HG03442 (cell line): ENCODE measurements around the gene GNG3.
A peak's percentile ranks its signal among the peaks of the same experiment; 100 is the strongest.
"Not testable (repeated sequence)": the region's sequence is repeated elsewhere in the genome, so short reads cannot be mapped to it uniquely, and the experiment has no call there.

Source experiments
- ATAC-seq: cut with Tn5 transposase; IDR thresholded peaks from one replicate; pipeline ENCODE4 v1.9.1; 2021; ENCODE audit warnings: mild to moderate bottlenecking, moderate library complexity; ENCODE audit not compliant: unreplicated experiment

Gene GNG3

DNA sequence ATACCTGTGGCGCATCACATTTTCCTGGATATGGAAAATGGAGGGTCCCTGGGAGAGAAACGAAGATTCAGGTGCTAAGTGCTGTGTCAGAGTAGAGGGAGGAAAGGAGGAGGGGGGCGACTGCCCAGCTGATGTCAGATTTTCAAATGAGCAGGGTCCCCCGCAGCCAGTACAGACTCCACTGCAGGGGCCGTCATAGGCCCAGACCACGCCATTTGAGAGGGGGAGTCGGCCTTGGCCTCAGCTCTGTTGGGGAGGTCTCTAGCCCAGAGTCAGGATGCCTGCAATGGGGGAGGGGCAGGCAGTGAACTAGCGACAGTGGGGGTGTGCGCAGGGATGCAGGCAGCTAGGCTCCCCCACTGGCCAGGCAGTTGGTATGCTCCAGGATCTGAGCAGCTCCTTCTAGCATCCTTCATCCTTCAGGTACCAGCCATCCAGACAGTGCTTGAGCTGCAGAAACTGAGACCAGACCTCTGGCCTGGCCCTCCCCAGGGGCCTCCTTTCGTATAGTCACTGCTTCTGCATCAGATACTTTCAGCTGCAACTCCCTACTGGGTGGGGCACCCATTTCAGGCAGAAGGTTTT, at the start of gene GNG3, which contains the start of gene BSCL2:
TSS of gene GNG3 (plus strand) at position 400 of the 585 bp plus-strand sequence. CDS start 620 bp downstream, outside the sequence.
TSS of gene BSCL2 (minus strand) at position 148 of the 585 bp plus-strand sequence. CDS start 229 bp downstream, outside the sequence.
- ATAC-seq: no peak

DNA sequence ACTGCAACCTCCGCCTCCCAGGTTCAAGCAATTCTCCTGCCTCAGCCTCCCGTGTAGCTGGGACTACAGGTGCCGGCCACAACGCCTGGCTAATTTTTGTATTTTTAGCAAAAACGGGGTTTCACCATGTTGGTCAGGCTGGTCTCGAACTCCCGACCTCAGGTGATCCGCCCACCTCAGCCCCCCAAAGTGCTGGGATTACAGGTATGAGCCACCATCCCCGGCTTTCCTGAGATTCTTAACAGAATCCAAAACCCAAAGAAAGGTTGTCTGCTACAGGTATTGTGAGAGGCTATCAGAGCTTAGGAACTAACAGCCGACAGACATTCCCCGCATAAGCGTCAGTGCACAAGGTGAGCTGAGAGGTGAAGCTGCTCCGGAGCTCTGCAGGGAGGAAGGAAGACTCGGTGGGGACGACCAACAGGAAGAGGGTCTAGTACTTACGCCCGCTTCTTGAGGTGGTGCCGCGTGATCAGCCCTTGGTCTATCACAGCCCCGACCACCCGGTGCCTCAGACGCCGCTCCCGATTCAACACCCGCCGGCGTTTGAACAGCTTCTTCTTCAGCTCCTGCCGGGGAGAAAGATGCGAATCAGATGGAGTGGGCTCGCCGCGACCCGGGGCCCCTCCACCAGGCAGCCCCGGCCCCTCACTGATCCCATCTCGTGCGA, 42.9 kb upstream of the GNG3 start:
- peak; percentile 25 for ATAC-seq

DNA sequence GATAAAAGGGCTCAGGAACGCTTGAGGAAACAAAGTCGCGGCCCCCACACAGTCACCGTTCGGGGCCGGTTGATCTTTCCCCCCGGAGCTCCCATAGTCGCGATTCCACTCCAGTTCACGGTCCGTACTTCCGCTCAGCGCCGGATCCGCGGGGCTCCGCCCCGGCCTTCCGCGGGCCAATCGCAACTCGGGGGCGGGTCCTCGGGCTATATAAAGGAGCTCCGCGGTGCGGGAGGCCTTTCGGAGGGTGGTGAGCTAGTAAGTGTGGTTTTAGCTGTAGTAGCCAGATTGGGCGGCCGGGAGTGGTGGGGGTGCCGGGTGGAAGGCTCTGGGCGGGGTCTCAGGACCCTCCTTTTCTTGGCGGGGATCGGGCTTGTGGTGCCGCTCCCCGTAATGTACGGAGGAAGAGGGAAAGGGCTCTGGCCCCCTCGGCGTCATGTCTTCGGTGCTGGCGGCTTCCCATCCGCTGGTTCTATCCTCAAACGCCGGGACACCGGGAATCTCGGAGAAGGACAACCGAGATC, 42.3 kb upstream of the GNG3 start, which contains the start of the genes C11orf98 and CSKMT:
TSS of gene C11orf98 (minus strand) at position 136 of the 524 bp plus-strand sequence. CDS start at position 95, 41 bp downstream.
TSS of gene CSKMT (plus strand) at position 238 of the 524 bp plus-strand sequence. CDS start 568 bp downstream, outside the sequence.
- peak; percentile 83 for ATAC-seq

DNA sequence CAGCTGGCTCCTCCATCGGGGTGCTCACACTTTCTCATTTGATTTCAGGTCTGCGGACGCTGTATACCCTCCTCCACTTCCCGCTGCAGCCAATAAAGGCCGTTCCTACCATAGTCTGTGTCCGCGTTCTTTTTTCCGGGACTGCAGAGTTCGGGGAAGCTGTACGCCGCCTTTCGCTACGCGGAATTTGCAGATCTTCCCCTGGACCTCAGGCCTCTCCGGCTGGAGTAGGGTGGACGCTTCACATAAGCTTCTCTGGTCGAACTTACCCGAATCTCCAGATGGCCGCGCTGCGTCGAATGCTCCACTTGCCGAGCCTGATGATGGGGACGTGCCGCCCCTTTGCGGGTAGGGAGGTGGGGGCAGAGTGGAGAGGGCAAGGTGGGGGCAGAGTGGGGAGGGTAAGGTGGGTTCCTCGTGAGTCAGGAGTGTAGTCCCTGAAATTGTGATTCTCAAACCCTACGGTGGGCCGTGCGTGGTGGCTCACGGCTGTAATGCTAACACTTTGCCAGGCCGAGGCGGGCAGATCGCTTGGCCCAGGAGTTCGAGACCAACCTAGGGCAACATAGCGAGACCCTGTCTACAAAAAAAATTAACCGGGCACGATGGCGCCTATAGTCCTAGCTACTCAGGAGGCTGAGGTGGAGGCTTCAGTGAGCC, 41.7 kb upstream of the GNG3 start:
- no peak for ATAC-seq

DNA sequence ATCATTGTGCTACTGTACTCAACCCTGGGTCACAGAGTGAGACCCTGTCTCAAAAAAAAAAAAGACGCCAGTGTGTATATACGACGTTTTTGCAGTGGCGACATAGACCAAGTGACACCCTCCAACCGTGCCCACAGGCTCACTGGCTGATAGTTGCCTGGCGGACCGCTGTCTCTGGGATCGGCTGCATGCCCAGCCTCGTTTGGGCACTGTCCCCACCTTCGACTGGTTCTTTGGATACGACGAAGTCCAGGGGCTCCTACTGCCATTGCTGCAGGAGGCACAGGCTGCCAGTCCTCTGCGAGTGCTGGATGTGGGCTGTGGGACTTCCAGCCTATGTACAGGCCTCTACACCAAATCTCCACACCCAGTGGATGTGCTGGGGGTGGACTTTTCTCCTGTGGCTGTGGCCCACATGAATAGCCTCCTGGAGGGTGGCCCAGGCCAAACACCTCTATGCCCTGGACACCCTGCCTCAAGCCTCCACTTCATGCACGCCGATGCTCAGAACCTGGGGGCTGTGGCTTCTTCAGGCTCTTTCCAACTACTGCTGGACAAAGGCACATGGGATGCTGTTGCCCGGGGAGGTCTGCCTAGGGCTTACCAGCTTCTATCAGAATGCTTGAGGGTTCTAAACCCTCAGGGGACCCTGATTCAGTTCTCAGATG, 41.1 kb upstream of the GNG3 start:
- no peak for ATAC-seq

DNA sequence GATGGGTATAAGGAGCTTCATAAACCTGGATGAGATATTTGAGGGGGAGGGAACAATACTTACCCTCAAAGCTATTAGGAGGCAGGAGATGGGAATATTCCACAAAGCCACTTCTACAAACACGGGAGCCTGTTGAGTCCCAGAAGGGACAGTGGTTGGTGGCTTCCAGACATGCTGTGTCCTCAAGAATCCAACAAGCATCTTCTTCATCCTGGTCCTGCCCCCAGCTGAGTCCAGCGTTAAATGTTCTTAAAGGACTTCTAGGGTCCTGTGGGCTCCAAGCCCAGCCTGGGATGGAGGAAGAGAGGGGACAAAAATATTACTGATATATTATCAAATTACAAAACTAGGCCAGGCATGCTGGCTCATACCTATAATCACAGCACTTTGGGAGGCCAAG, 40.0 kb upstream of the GNG3 start:
- ATAC-seq: no peak

DNA sequence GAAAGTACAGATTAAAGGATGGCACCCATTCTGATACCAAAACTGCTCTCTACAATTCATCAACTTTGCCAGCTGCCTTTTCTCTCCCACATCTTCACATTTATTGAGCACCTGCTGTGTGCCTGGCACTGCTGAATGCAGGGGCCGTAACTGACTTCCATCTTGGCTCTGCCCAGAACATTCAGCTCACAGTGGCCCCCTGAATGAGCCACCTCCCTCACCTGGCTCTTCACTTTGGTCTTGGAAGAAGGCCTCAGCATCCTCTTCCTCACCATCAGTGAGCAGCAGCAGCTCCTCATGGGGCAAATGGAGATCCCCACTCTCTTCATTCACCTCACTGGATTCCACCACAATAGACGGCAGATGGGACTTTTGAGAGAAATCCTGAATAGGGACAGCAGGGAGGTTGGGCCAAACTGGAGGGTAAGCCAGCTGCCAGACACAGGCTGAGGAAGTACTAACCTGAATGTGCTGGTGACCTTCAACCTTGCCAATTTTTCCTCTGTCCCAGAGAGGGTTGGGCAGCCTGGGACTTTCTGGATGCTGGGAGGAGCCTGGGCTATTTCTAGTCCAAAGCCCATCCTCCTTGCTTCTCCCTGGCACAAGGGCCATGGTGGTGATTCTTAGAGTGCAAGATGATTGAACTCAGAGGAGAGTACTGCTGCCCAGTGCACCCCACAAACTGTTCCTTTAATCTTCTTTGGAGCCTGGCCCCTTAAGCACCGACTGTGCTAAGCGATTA, 37.9 kb upstream of the GNG3 start:
- no peak for ATAC-seq

DNA sequence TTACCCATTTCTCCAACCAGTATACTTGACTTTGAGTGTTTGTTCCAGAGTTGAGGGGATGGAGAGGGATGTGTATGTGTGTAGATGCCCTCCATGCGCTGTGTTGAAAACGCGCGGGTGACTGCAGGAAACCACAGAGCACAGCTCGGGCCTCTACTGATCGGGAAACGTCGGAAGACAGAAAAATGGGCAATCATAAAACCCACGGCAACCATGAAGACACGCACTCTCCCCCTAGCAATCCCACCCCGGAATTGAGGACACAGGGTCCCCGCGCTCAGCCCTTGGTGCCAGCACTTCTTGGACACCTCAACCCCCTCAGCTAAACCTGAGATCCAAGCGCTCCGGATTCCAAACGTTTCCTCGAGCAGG, 36.3 kb upstream of the GNG3 start:
- peak; percentile 13 for ATAC-seq

DNA sequence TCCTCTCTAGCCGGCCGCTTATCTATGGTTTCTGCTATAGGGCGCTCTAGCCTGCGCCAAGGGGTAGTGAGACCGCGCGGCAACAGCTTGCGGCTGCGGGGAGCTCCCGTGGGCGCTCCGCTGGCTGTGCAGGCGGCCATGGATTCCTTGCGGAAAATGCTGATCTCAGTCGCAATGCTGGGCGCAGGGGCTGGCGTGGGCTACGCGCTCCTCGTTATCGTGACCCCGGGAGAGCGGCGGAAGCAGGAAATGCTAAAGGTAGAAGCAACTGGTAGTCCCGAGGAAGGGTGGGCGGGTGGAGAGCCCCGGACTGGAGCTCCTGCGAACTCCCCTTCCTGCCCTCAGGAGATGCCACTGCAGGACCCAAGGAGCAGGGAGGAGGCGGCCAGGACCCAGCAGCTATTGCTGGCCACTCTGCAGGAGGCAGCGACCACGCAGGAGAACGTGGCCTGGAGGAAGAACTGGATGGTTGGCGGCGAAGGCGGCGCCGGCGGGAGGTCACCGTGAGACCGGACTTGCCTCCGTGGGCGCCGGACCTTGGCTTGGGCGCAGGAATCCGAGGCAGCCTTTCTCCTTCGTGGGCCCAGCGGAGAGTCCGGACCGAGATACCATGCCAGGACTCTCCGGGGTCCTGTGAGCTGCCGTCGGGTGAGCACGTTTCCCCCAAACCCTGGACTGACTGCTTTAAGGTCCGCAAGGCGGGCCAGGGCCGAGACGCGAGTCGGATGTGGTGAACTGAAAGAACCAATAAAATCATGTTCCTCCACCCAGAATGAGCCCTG, 35.7 kb upstream of the GNG3 start, which contains the start of the genes LBHD1 and UQCC3:
TSS of gene LBHD1 (minus strand) at position 660 of the 782 bp plus-strand sequence. CDS start 2,236 bp downstream, outside the sequence.
TSS of gene UQCC3 (plus strand) at position 66 of the 782 bp plus-strand sequence. CDS start at position 139, 73 bp downstream.
- peak; percentile 52 for ATAC-seq

DNA sequence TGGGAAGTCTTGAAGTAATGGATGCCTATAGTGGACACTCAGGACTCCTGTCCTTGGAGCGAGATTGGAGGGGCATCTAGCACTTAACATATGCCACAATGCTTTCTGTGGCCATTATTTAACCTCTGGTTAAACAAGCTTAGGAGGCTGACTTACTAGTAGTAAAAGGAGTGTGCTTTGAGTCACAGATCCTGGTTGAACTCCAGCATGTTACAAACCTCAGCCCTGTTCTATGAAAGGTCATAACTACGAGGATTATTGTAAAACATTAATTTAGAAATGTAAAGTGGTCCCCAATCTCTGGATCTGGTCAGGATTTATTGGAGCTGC, 34.3 kb upstream of the GNG3 start:
- ATAC-seq: no peak

DNA sequence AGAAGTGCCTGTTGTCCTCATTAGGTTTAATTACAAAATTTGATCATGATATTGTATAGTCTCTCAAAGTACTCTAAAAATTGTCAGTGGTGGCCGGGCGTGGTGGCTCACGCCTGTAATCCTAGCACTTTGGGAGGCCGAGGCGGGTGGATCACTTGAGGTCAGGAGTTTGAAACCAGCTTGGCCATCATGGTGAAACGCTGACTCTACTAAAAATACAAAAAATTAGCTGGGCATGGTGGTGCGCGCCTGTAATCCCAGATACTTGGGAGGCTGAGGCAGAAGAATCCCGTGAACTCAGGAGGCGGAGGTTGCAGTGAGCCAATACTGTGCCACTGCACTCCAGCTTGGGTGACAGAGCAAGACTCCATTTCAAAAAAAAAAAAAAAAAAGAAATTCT, 32.1 kb upstream of the GNG3 start:
- not testable (repeated sequence) for ATAC-seq

DNA sequence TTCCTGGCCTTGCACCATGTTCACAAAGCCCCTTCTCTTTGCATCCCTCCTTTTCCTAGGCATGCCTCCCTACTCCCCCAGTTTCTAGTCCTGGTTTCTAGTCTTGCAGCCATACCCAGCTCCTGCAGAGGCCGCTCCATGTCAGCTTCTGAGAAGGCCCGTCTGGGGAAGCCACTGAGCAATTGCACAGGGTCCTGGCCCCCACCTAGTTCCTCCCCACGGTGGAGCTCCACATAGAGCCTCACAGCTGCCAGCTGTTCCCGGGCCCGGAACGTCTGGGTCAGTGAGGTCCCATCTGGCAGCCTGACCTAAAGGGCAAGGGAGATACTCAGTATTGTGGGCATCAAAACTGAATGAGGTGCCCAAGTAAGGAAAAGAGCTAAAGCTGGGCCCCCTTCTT, 30.8 kb upstream of the GNG3 start:
- ATAC-seq: no peak

DNA sequence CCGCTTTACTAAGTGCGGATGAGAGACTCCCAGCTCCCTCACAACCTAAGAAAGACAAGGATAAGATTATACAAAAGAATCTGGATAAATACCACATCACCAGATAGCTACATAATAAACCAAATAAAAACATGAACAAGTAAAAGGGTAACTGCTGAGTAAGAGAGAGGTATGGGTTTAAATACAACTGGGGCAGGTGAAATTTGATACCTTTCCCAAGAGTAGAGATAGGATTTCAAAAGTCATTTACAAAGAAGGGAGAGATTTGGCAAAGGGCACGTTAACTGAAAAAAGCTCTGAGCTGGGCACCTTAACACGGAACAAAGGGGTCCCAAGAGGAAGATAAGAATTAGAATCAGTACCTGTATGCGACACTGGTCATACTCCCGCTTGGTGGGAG, 30.3 kb upstream of the GNG3 start:
- no peak for ATAC-seq

DNA sequence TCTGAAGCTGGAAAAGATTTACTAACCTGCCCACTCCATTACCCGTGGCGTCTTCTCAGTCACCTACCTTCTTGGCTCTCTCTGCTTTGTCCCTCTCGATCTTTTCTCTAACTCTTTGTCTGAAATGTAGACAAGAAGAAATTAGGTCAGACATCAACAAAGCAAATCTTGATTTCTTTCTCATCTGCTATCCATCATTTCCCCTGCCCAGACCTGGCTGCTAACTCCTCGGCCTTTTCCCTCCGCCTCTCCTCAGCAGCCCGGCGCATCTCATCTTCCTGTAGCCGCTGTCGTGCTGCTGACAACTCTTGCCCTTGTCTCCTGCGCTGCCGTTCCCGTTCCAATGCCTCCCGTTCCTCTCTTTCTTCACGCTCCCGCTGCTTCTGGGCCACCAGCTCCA, 29.8 kb upstream of the GNG3 start:
- ATAC-seq: no peak

DNA sequence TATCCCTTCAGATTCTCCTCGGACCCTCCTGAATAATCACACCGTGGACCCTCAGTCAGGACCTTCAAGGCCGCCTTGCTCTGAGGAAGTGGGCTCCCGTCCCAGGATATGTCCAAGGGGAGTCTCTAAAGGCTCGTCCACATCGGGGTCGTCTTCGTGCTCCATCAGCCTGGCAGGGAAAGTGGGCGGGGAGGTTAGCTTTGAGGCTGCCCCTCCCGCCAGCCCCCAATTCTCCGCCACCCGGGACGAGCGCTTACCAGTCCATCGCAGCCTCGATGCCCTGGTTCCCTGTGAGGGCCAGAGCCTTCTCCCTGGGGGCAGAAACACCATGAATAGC, 29.1 kb upstream of the GNG3 start:
- peak; percentile 9 for ATAC-seq

DNA sequence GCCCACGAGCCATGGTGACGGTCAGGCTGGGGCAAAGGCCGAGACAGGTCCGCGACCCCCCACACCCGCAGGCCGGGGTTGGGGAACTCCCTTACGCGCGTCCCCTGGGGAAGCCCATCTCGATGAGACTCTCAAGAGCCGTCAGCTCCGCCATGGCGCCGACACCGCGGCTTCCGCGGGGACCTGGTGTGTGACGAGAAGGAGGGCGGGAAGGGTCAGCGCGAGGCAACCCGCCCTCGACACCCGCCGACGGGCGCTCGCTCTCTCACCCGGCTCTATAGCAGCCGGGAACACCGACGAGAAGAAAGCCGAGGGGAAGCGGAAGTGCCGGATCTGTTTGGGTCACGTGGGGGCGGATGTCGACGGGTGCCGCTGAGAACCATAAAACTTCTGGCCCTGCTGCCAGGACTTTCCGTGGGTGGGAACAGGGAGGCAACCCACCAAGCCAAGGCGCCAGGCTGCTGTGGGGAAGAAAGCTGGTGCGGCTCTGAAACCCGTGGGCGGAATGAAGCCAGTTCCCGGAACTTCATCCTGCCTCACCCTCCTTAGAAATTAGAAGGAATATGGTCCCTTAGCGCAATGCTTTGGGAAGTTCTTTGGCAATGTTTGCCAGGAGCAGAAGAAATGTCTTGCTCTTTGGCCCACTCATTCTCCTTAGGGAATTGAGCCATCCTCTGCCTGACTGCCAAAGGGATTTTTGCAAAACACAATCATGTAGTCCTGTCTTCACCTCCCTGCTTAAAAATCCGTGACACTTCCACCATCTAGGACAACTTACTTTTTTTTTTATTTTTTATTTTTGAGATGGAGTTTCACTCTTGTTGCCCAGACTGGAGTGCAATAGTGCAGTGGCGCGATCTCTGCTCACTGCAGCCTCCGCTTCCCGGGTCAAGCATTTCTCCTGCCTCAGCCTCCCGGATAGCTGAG, 28.4 kb upstream of the GNG3 start, which contains the start of gene UBXN1:
TSS of gene UBXN1 (minus strand) at position 304 of the 927 bp plus-strand sequence. CDS start at position 154, 150 bp downstream.
- ATAC-seq: peak; percentile 65

DNA sequence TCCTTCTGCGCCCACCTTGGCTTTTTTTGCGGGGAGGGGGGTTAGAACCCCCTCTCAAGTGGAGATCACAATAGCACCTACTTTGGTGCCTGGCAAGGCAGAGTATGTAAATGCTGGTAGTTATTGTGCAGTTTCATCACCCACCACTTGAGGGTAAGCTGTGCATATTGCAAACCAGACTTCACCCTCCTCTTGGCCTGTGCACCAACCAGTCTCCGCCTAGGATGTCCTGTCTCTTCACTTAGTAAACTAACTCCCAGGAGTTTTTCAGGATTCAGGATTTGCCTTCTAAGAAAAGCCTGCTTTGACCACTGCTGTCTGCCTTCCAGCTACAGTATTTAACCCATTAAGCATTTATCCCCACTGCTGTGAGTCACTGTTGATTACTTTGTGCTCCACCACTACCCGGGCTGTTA, 26.6 kb upstream of the GNG3 start:
- peak; percentile 46 for ATAC-seq

DNA sequence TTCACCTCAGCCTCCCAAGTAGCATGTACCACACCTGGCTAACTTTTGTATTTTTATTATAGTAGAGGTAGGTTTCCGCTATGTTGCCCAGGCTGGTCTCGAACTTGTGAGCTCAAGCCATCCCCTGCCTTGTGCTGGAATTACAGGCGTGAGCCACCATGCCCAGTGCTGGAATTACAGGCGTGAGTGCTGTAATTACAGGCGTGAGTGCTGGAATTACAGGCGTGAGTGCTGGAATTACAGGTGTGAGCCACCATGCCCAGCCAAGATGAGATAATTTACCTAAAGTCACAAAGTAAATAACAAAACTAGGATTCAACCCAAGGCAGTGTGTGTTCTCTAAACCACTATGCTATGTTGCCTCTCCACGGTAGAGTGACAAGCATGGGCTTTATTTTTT, 25.0 kb upstream of the GNG3 start:
- no peak for ATAC-seq
